ENCODE data around the gene TCF3. TPM values are rescaled to one million over a fixed set of nuclear protein-coding genes. Genes with fewer than 3 reads are reported as not detected.

TCF3 gene
- total RNA-seq, 2 donors from 2014 or later = 91.5 to 332 TPM

DNA sequence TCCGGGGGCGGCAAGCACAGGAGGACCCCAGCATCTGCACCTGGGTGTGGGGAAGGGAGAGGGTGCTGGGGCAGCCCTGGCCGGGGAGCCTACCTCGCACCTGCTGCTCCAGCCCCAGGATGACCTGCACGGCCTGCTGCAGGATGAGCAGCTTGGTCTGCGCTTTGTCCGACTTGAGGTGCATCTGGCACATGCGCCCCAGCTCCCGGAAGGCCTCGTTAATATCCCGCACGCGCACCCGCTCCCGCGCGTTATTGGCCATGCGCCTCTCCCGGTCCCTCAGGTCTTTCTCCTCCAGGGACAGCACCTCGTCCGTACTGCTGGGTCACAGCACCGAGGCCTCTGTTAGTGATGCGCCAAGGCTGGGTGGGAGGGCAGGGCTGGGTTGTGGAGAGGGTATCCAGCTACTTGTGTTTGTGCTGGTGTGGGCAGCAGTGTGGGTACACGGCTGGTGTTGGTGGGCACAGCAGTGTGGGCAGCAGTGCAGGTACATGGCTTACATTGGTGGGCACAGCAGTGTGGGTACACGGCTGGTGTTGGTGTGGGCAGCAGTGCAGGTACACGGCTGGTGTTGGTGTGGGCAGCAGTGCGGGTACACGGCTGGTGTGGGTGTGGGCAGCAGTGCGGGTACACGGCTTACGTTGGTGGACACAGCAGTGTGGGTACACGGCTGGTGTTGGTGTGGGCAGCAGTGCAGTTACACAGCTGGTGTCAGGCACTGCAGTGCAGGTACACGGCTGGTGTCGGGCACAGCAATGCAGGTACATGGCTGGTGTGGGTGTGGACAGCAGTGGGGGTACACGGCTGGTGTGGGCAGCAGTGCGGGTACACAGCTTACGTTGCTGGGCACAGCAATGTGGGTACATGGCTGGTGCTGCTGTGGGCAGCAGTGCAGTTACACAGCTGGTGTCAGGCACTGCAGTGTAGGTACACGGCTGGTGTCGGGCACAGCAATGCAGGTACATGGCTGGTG is 40.0 kb downstream of the TCF3 start:
- DNase-seq (ENCODE audit: low spot score) = no peak
- Histone ChIP-seq H3K9me3 (no peaks in the 10 kb centered on the region), H3K4me3 (no peak overlapping the region), H3K27me3 (replicated peaks; ENCODE audit: insufficient read depth) (no peaks in the 10 kb centered on the region), H3K36me3 (peaks cover 4 to 6% of the 10 kb centered on the region in 2 donors), H3K4me1 (replicated peaks) (no peaks in the 10 kb centered on the region), H3K27ac (no peak overlapping the region)
- WGBS = 91% methylated on average over 39 of the region's 39 CpGs
- intact Hi-C loops (cut with DNase I) = no loop called here
- TF ChIP-seq POLR2A (IDR thresholded peaks at IDR 0.05) = no peak
- TF ChIP-seq POLR2AphosphoS5 (IDR thresholded peaks at IDR 0.05) = no peak
- TF ChIP-seq, protein P1, sequence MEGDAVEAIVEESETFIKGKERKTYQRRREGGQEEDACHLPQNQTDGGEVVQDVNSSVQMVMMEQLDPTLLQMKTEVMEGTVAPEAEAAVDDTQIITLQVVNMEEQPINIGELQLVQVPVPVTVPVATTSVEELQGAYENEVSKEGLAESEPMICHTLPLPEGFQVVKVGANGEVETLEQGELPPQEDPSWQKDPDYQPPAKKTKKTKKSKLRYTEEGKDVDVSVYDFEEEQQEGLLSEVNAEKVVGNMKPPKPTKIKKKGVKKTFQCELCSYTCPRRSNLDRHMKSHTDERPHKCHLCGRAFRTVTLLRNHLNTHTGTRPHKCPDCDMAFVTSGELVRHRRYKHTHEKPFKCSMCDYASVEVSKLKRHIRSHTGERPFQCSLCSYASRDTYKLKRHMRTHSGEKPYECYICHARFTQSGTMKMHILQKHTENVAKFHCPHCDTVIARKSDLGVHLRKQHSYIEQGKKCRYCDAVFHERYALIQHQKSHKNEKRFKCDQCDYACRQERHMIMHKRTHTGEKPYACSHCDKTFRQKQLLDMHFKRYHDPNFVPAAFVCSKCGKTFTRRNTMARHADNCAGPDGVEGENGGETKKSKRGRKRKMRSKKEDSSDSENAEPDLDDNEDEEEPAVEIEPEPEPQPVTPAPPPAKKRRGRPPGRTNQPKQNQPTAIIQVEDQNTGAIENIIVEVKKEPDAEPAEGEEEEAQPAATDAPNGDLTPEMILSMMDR (IDR thresholded peaks at IDR 0.05) = no peak

DNA sequence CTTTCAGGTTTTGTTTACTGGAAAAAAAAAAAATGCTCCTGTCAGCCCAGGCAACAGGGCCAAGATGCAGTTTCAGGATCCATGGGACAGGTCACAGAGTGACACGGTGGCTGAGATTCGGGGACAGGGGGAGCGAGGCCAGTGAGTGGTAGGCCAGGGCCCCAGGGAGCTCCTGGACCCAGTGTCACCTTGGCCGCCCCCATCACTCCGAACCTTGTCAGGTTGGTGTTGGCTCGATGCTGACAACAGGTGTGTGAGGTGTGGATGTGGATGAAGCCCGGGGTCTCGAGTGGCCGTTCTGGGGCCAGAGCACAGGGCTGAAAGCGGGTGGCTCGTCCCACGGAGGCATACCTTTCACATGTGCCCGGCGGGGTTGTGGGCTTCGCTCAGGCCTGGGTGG is 41.1 kb downstream of the TCF3 start:
- Histone ChIP-seq H3K4me1 (replicated peaks) (peaks cover under 1% of the 10 kb centered on the region), H3K27me3 (replicated peaks; ENCODE audit: insufficient read depth) (no peaks in the 10 kb centered on the region), H3K27ac (no peak overlapping the region), H3K36me3 (peaks cover 4 to 6% of the 10 kb centered on the region in 2 donors), H3K4me3 (no peak overlapping the region), H3K9me3 (no peaks in the 10 kb centered on the region)
- 87% methylated on average over 15 of the region's 15 CpGs for WGBS
- intact Hi-C loops (cut with DNase I) = no loop called here
- no peak for DNase-seq (ENCODE audit: low spot score)
- TF ChIP-seq POLR2A (IDR thresholded peaks at IDR 0.05) (no peak), POLR2AphosphoS5 (IDR thresholded peaks at IDR 0.05) (no peak)
- TF ChIP-seq, protein P1 (IDR thresholded peaks at IDR 0.05) = no peak

DNA sequence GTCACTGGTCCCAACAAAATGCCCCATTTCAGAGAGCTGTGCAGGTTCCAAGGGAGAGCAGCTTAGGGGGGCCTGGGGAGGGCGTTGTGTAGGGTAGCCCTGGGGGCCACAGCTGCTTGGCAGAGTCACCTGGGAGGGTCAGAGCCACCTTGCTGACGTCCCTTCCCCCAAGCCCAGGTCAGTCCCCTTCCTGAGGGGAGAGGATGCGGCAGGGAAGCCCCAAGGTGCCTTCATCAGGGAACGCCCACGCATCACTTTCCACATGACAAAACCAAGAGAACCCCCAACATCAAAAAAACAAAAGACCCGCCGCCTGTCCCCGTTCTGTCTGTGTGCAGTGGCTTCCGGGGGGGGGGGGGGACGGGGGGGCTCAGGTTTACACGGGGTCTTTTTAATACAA is 41.8 kb downstream of the TCF3 start:
- Histone ChIP-seq H3K4me1 (replicated peaks) (peaks cover 4% of the 10 kb centered on the region), H3K9me3 (no peaks in the 10 kb centered on the region), H3K27me3 (replicated peaks; ENCODE audit: insufficient read depth) (no peaks in the 10 kb centered on the region), H3K4me3 (no peak overlapping the region), H3K27ac (no peak overlapping the region), H3K36me3 (peaks cover 4 to 6% of the 10 kb centered on the region in 2 donors)
- TF ChIP-seq POLR2AphosphoS5 (IDR thresholded peaks at IDR 0.05) (no peak), POLR2A (IDR thresholded peaks at IDR 0.05) (no peak)
- TF ChIP-seq, protein P1 (IDR thresholded peaks at IDR 0.05) = no peak
- intact Hi-C loops (cut with DNase I) = no loop called here
- 77% methylated on average over 10 of the region's 11 CpGs for WGBS
- DNase-seq (ENCODE audit: low spot score) = no peak

GRCh38 chr19:1609680-1610474 is 42.5 kb downstream of the TCF3 start:
- no peak overlapping the region for H3K27ac ChIP-seq
- H3K4me1 ChIP-seq (replicated peaks) = peaks cover 4% of the 10 kb centered on the region
- TF ChIP-seq POLR2AphosphoS5 (IDR thresholded peaks at IDR 0.05) (no peak), POLR2A (IDR thresholded peaks at IDR 0.05) (no peak)
- TF ChIP-seq, protein P1 (IDR thresholded peaks at IDR 0.05) = no peak
- intact Hi-C loops (cut with DNase I) = no loop called here
- WGBS = 85% methylated on average over 16 of the region's 16 CpGs
- DNase-seq (ENCODE audit: low spot score) = no peak
- H3K27me3 ChIP-seq (replicated peaks; ENCODE audit: insufficient read depth) = no peaks in the 10 kb centered on the region
- no peak overlapping the region for H3K4me3 ChIP-seq
- H3K9me3 ChIP-seq = no peaks in the 10 kb centered on the region
- peaks cover 4 to 6% of the 10 kb centered on the region in 2 donors for H3K36me3 ChIP-seq
